Colonic mucosa (tissue), 4 donors: Measurements from ENCODE around the gene GAS6. TPM values are rescaled to one million over a fixed set of nuclear protein-coding genes. Genes with fewer than 3 reads are reported as not detected.

Experiments used
- DNase-seq: peaks from one replicate; pipeline ENCODE4 v3.0.0-alpha.2; 2020
- H3K27ac ChIP-seq: fragments of 200-600 bp; one replicate; pipeline ENCODE4 v1.8.0; 2021
- H3K27me3 ChIP-seq: fragments of 200-600 bp; one replicate; pipeline ENCODE4 v1.8.0; 2021
- H3K36me3 ChIP-seq: fragments of 200-600 bp; one replicate; pipeline ENCODE4 v1.8.0; 2021
- H3K4me1 ChIP-seq: fragments of 200-600 bp; one replicate; pipeline ENCODE4 v1.8.0; 2021; ENCODE audit warnings: mild to moderate bottlenecking
- H3K4me3 ChIP-seq: fragments of 200-600 bp; one replicate; pipeline ENCODE4 v1.8.0; 2021
- H3K9ac ChIP-seq, 2 donors: one replicate each; pipeline ENCODE4 v1.7.0; 2013; ENCODE audit warnings: control low read depth in 2 of 2, low read depth in 2 of 2, low read length in 2 of 2
- H3K9me3 ChIP-seq: fragments of 200-600 bp; one replicate; pipeline ENCODE4 v1.8.0; 2021
- CTCF ChIP-seq: fragments of 200-600 bp; IDR thresholded peaks from one replicate; pipeline ENCODE4 v1.8.0; 2022; ENCODE audit warnings: antibody characterized with exemption, mild to moderate bottlenecking
- intact Hi-C: fragments of 100-400 bp; cut with DNase I; formaldehyde crosslinking; loops from one replicate; pipeline ENCODE4 v1.14.1; 2022
- total RNA-seq, 2 donors: library from RNA; stranded (reverse); fragmentation: NEBNext Ultra II Directional in 1 of 2; extraction: Animal tissue kit (Norgen Biotek cat#: 25700) in 1 of 2; gene quantifications; one replicate each; pipeline ENCODE4 v1.2.1, GENCODE V29; 2021
- donor health status: healthy.
- donor health status: DM: no; HTN: no; CAD: no.
- donor health status: DM: no; HTN: no; CAD: no.

The GAS6 gene
- total RNA-seq, 2 donors from 2014 or later = 118 to 121 TPM

GRCh38 chr13:113776231-113777125 is 87.4 kb downstream of the GAS6 start:
- H3K27ac ChIP-seq = no peak overlapping the region
- H3K27me3 ChIP-seq = peaks cover 6% of the 10 kb centered on the region
- intact Hi-C loops = no loop called here
- no peak overlapping the region for H3K9ac ChIP-seq
- H3K36me3 ChIP-seq = no peaks in the 10 kb centered on the region
- H3K4me3 ChIP-seq = no peak overlapping the region
- no peak for DNase-seq
- no peak for TF ChIP-seq CTCF
- no peaks in the 10 kb centered on the region for H3K4me1 ChIP-seq
- no peaks in the 10 kb centered on the region for H3K9me3 ChIP-seq

GRCh38 chr13:113775451-113776145 is 88.3 kb downstream of the GAS6 start:
- no peak for DNase-seq
- no peak overlapping the region for H3K9ac ChIP-seq
- intact Hi-C loops = no loop called here
- H3K27me3 ChIP-seq = peaks cover 6% of the 10 kb centered on the region
- no peak for TF ChIP-seq CTCF
- no peak overlapping the region for H3K4me3 ChIP-seq
- H3K9me3 ChIP-seq = no peaks in the 10 kb centered on the region
- no peaks in the 10 kb centered on the region for H3K36me3 ChIP-seq
- no peak overlapping the region for H3K27ac ChIP-seq
- H3K4me1 ChIP-seq = no peaks in the 10 kb centered on the region

- Histone ChIP-seq H3K36me3 (no peaks in the 10 kb centered on the region), H3K9me3 (no peaks in the 10 kb centered on the region), H3K27ac (no peak overlapping the region), H3K4me1 (no peaks in the 10 kb centered on the region), H3K27me3 (peaks cover 6% of the 10 kb centered on the region), H3K4me3 (no peak overlapping the region), H3K9ac (no peak overlapping the region)
- TF ChIP-seq CTCF = no peak
- DNase-seq = no peak
- intact Hi-C loops = no loop called here
Observed at GRCh38 chr13:113774177-113775107, 89.4 kb downstream of the GAS6 start.

- Histone ChIP-seq H3K27ac (no peak overlapping the region), H3K36me3 (no peaks in the 10 kb centered on the region), H3K9ac (no peak overlapping the region), H3K9me3 (no peaks in the 10 kb centered on the region), H3K27me3 (no peaks in the 10 kb centered on the region), H3K4me3 (no peak overlapping the region), H3K4me1 (no peaks in the 10 kb centered on the region)
- TF ChIP-seq CTCF = no peak
- no peak for DNase-seq
- intact Hi-C loops = no loop called here
Observed at GRCh38 chr13:113771709-113772331, 92.1 kb downstream of the GAS6 start.

- no peak overlapping the region for H3K27ac ChIP-seq
- intact Hi-C loops = no loop called here
Observed at GRCh38 chr13:113770937-113771336, 92.9 kb downstream of the GAS6 start.

More at GRCh38 chr13:113770937-113771336, 92.9 kb downstream of the GAS6 start:
- Histone ChIP-seq H3K4me1 (no peaks in the 10 kb centered on the region), H3K9me3 (no peaks in the 10 kb centered on the region), H3K9ac (no peak overlapping the region), H3K27me3 (no peaks in the 10 kb centered on the region), H3K36me3 (no peaks in the 10 kb centered on the region), H3K4me3 (no peak overlapping the region)
- no peak for DNase-seq
- TF ChIP-seq CTCF = no peak
